HepG2 (cell line): Measurements from ENCODE around the gene SEMA3B. TPM values are rescaled to one million over a fixed set of nuclear protein-coding genes. Genes with fewer than 3 reads are reported as not detected.

Source experiments
- ARNTL ChIP-seq: sonication (generic); formaldehyde crosslinking; IDR thresholded peaks from 2 replicates; pipeline ENCODE4 v1.4.0; 2020; ENCODE audit warnings: mild to moderate bottlenecking, missing genetic modification reagents
- CREB1 ChIP-seq, 2 experiments: fragments of 450-650 bp in 1 of 2; IDR thresholded peaks; 2 replicates each; pipeline ENCODE4 v1.6.1; 2016 to 2017; ENCODE audit warnings: control low read depth in 1 of 2, mild to moderate bottlenecking in 1 of 2, missing compliant biosample characterization in 1 of 2, missing genetic modification characterization in 1 of 2
- FOXP1 ChIP-seq, 2 experiments: fragments of 450-650 bp in 1 of 2; IDR thresholded peaks; 2 replicates each; pipeline ENCODE4 v1.6.1; 2017 to 2018; ENCODE audit warnings: antibody characterized with exemption in 1 of 2
- HDAC1 ChIP-seq: sonication (generic); formaldehyde crosslinking; IDR thresholded peaks from 2 replicates; pipeline ENCODE4 v1.5.1; 2020; ENCODE audit warnings: mild to moderate bottlenecking, missing genetic modification reagents
- KLF9 ChIP-seq: IDR thresholded peaks from 2 replicates; pipeline ENCODE4 v1.6.1; 2016; ENCODE audit warnings: low read depth
- MAZ ChIP-seq, 2 experiments: sonication (generic) in 1 of 2; formaldehyde crosslinking in 1 of 2; IDR thresholded peaks; 2 replicates each; pipeline versions ENCODE4 v1.5.0 to v1.6.1; 2012 to 2020; ENCODE audit warnings: low read depth in 2 of 2, mild to moderate bottlenecking in 2 of 2, borderline replicate concordance in 1 of 2, improper control_type of control experiment in 1 of 2, low read length in 1 of 2, missing genetic modification reagents in 1 of 2, moderate library complexity in 1 of 2
- NFIB ChIP-seq: sonication (generic); formaldehyde crosslinking; IDR thresholded peaks from 2 replicates; pipeline ENCODE4 v1.9.0; 2021; ENCODE audit warnings: missing genetic modification reagents, mild to moderate bottlenecking, borderline replicate concordance
- SIN3B ChIP-seq: fragments of 150-350 bp; IDR thresholded peaks from 2 replicates; pipeline ENCODE4 v1.6.1; 2014; ENCODE audit warnings: low read length
- SMAD3 ChIP-seq: sonication (generic); formaldehyde crosslinking; IDR thresholded peaks from 2 replicates; pipeline ENCODE4 v1.4.0; 2020; ENCODE audit warnings: missing genetic modification reagents
- SRY ChIP-seq: sonication (generic); formaldehyde crosslinking; IDR thresholded peaks from 2 replicates; pipeline ENCODE4 v1.8.0; 2022; ENCODE audit warnings: mild to moderate bottlenecking, missing genetic modification reagents
- TOE1 ChIP-seq: sonication (generic); formaldehyde crosslinking; IDR thresholded peaks from 2 replicates; pipeline ENCODE4 v1.4.0; 2020; ENCODE audit warnings: mild to moderate bottlenecking, missing genetic modification reagents
- ZFY ChIP-seq: sonication (generic); formaldehyde crosslinking; IDR thresholded peaks from 2 replicates; pipeline ENCODE4 v1.4.0; 2020; ENCODE audit warnings: missing genetic modification reagents
- ZNF263 ChIP-seq: sonication (generic); formaldehyde crosslinking; IDR thresholded peaks from 2 replicates; pipeline ENCODE4 v1.4.0; 2020; ENCODE audit warnings: missing genetic modification reagents
- ZNF296 ChIP-seq: sonication (generic); formaldehyde crosslinking; conservative IDR thresholded peaks from 2 replicates; pipeline ENCODE4 v1.5.0; 2020; ENCODE audit warnings: mild to moderate bottlenecking, missing genetic modification reagents
- ZNF383 ChIP-seq: sonication (generic); formaldehyde crosslinking; IDR thresholded peaks from 2 replicates; pipeline ENCODE4 v1.4.0; 2020; ENCODE audit warnings: missing genetic modification reagents, mild to moderate bottlenecking, borderline replicate concordance
- ZNF430 ChIP-seq: sonication (generic); formaldehyde crosslinking; IDR thresholded peaks from 2 replicates; pipeline ENCODE4 v1.9.0; 2021; ENCODE audit warnings: mild to moderate bottlenecking, missing genetic modification reagents
- ZNF496 ChIP-seq: sonication (generic); formaldehyde crosslinking; IDR thresholded peaks from 2 replicates; pipeline ENCODE4 v1.8.1; 2023; ENCODE audit warnings: mild to moderate bottlenecking, moderate library complexity, missing genetic modification reagents; ENCODE audit not compliant: insufficient replicate concordance
- ZNF543 ChIP-seq: sonication (generic); formaldehyde crosslinking; IDR thresholded peaks from 2 replicates; pipeline ENCODE4 v1.4.0; 2020; ENCODE audit warnings: mild to moderate bottlenecking, missing genetic modification reagents
- ZNF563 ChIP-seq: sonication (generic); formaldehyde crosslinking; IDR thresholded peaks from 2 replicates; pipeline ENCODE4 v1.8.0; 2022; ENCODE audit warnings: mild to moderate bottlenecking, moderate library complexity, missing genetic modification reagents
- ZNF703 ChIP-seq: sonication (generic); formaldehyde crosslinking; IDR thresholded peaks from 2 replicates; pipeline ENCODE4 v1.5.1; 2020; ENCODE audit warnings: missing genetic modification reagents, mild to moderate bottlenecking, moderate library complexity, borderline replicate concordance
- ZSCAN25 ChIP-seq: sonication (generic); formaldehyde crosslinking; IDR thresholded peaks from 2 replicates; pipeline ENCODE4 v1.8.0; 2022; ENCODE audit warnings: mild to moderate bottlenecking, missing genetic modification reagents
- ZSCAN30 ChIP-seq: sonication (generic); formaldehyde crosslinking; IDR thresholded peaks from 2 replicates; pipeline ENCODE4 v1.5.0; 2020; ENCODE audit warnings: mild to moderate bottlenecking, missing genetic modification reagents
- polyA plus RNA-seq, 8 experiments: library from polyadenylated mRNA; depleted of rRNA in 3 of 8; stranded (reverse) in 7 of 8; unstranded in 1 of 8; fragments of >200 nt; fragmentation: Illumina TruSeq in 4 of 8; extraction: Trizol in 4 of 8; gene quantifications; 2 replicates each; pipeline versions ENCODE4 v1.2.1 to v1.2.3, GENCODE V29; 2011 to 2016; ENCODE audit warnings: low read depth in 4 of 8, missing spikeins in 1 of 8, mixed read lengths in 1 of 8; ENCODE audit not compliant: insufficient read depth in 1 of 8
- total RNA-seq, 5 experiments: library from RNA; depleted of rRNA; stranded (reverse); fragments of >200 nt; fragmentation: Illumina TruSeq; extraction: Trizol; gene quantifications; 2 replicates each; pipeline ENCODE4 v1.2.3, GENCODE V29; 2016; ENCODE audit warnings: low read depth in 1 of 5
- TF ChIP-seq, protein P1 (sequence below): sonication (generic); formaldehyde crosslinking; IDR thresholded peaks from 2 replicates; pipeline ENCODE4 v1.5.0; 2020; ENCODE audit warnings: missing genetic modification reagents
- TF ChIP-seq, protein P2 (sequence below): sonication (generic); formaldehyde crosslinking; IDR thresholded peaks from 2 replicates; pipeline ENCODE4 v1.4.0; 2020; ENCODE audit warnings: missing genetic modification reagents, borderline replicate concordance
- TF ChIP-seq, protein P3 (sequence below): sonication (generic); formaldehyde crosslinking; IDR thresholded peaks from 2 replicates; pipeline ENCODE4 v1.4.0; 2020; ENCODE audit warnings: mild to moderate bottlenecking, low read depth, missing genetic modification reagents
- TF ChIP-seq, protein P4 (sequence below): sonication (generic); formaldehyde crosslinking; IDR thresholded peaks from 2 replicates; pipeline ENCODE4 v1.8.1; 2023; ENCODE audit warnings: mild to moderate bottlenecking, missing genetic modification reagents, borderline replicate concordance
- TF ChIP-seq, protein P5 (sequence below): sonication (generic); formaldehyde crosslinking; IDR thresholded peaks from 2 replicates; pipeline ENCODE4 v1.8.1; 2023; ENCODE audit warnings: missing genetic modification reagents, mild to moderate bottlenecking, borderline replicate concordance

The SEMA3B gene
- total and polyA plus RNA-seq, 2 of the 13 experiments (the other 11 are each of a cell fraction or from before 2014, with no cell fraction given): 93.2 to 158 TPM

DNA sequence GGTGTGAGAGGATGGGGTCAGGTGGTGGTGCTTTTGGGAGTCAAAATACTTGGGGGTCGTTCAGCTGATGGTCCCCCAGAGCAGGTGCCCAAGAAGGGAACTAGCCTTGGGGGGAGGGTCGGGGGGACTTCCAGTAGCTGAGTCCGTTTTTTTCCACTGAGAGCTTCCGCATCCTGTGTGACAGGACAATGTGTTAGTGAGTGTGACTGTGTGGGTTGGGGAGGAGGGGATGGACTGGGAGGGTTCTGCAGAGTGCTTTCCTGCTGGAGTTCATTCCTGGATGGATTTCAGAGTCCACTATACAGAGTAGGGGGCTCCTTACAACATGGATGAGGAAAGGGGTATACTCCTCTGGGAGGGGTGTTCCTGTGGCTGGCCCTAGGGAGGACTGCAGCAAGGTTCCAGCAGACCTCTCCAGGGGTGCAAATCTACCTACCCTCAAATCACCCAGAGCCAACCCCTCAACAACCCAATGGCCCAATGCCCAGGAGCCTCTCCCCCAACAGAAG is 54.2 kb downstream of the SEMA3B start (continued):
- TF ChIP-seq ZNF296 (CRISPR knock-in tag) (no peak), ZSCAN30 (CRISPR knock-in tag) (no peak), ZNF383 (0 out of 2 replicates have a peak, but pooled peaks have one; percentile 3), FOXP1 (IDR thresholded peaks at IDR 0.05) (no peak), FOXP1 (CRISPR knock-in tag; IDR thresholded peaks at IDR 0.05) (no peak), CREB1 (IDR thresholded peaks at IDR 0.05) (no peak), CREB1 (CRISPR knock-in tag; IDR thresholded peaks at IDR 0.05) (no peak), MAZ (IDR thresholded peaks at IDR 0.05; ENCODE audit: borderline replicate concordance, low read depth, low read length) (no peak), MAZ (CRISPR knock-in tag; IDR thresholded peaks at IDR 0.05; ENCODE audit: low read depth) (no peak), ARNTL (0 out of 2 replicates have a peak, but pooled peaks have one; percentile 18), ZNF496 (no peak), HDAC1 (CRISPR knock-in tag) (0 out of 2 replicates have a peak, but pooled peaks have one; percentile 10), ZNF703 (CRISPR knock-in tag) (no peak), ZSCAN25 (CRISPR knock-in tag) (no peak), SMAD3 (CRISPR knock-in tag) (no peak), NFIB (CRISPR knock-in tag) (no peak), ZFY (CRISPR knock-in tag) (no peak), SIN3B (no peak), KLF9 (CRISPR knock-in tag) (no peak), ZNF430 (no peak), ZNF563 (CRISPR knock-in tag) (no peak), ZNF543 (CRISPR knock-in tag) (0 out of 2 replicates have a peak, but pooled peaks have one; percentile 10), ZNF263 (peak; percentile 48; the same call in 1 of the 2 replicates), SRY (CRISPR knock-in tag) (no peak), TOE1 (CRISPR knock-in tag) (no peak)
- TF ChIP-seq, protein P1, sequence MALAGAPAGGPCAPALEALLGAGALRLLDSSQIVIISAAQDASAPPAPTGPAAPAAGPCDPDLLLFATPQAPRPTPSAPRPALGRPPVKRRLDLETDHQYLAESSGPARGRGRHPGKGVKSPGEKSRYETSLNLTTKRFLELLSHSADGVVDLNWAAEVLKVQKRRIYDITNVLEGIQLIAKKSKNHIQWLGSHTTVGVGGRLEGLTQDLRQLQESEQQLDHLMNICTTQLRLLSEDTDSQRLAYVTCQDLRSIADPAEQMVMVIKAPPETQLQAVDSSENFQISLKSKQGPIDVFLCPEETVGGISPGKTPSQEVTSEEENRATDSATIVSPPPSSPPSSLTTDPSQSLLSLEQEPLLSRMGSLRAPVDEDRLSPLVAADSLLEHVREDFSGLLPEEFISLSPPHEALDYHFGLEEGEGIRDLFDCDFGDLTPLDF (CRISPR knock-in tag): no peak
- TF ChIP-seq, protein P2, sequence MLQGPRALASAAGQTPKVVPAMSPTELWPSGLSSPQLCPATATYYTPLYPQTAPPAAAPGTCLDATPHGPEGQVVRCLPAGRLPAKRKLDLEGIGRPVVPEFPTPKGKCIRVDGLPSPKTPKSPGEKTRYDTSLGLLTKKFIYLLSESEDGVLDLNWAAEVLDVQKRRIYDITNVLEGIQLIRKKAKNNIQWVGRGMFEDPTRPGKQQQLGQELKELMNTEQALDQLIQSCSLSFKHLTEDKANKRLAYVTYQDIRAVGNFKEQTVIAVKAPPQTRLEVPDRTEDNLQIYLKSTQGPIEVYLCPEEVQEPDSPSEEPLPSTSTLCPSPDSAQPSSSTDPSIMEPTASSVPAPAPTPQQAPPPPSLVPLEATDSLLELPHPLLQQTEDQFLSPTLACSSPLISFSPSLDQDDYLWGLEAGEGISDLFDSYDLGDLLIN (CRISPR knock-in tag): no peak
- TF ChIP-seq, protein P3, sequence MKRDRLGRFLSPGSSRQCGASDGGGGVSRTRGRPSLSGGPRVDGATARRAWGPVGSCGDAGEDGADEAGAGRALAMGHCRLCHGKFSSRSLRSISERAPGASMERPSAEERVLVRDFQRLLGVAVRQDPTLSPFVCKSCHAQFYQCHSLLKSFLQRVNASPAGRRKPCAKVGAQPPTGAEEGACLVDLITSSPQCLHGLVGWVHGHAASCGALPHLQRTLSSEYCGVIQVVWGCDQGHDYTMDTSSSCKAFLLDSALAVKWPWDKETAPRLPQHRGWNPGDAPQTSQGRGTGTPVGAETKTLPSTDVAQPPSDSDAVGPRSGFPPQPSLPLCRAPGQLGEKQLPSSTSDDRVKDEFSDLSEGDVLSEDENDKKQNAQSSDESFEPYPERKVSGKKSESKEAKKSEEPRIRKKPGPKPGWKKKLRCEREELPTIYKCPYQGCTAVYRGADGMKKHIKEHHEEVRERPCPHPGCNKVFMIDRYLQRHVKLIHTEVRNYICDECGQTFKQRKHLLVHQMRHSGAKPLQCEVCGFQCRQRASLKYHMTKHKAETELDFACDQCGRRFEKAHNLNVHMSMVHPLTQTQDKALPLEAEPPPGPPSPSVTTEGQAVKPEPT: no peak
- TF ChIP-seq, protein P4, sequence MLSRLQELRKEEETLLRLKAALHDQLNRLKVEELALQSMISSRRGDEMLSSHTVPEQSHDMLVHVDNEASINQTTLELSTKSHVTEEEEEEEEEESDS (CRISPR knock-in tag): no peak
- TF ChIP-seq, protein P5, sequence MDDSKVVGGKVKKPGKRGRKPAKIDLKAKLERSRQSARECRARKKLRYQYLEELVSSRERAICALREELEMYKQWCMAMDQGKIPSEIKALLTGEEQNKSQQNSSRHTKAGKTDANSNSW (CRISPR knock-in tag): no peak
